ENCODE results near the gene CCDC60. TPM values are rescaled to one million over a fixed set of nuclear protein-coding genes. Genes with fewer than 3 reads are reported as not detected.

CCDC60 gene
- total RNA-seq, result not detected in 2 replicates

DNA sequence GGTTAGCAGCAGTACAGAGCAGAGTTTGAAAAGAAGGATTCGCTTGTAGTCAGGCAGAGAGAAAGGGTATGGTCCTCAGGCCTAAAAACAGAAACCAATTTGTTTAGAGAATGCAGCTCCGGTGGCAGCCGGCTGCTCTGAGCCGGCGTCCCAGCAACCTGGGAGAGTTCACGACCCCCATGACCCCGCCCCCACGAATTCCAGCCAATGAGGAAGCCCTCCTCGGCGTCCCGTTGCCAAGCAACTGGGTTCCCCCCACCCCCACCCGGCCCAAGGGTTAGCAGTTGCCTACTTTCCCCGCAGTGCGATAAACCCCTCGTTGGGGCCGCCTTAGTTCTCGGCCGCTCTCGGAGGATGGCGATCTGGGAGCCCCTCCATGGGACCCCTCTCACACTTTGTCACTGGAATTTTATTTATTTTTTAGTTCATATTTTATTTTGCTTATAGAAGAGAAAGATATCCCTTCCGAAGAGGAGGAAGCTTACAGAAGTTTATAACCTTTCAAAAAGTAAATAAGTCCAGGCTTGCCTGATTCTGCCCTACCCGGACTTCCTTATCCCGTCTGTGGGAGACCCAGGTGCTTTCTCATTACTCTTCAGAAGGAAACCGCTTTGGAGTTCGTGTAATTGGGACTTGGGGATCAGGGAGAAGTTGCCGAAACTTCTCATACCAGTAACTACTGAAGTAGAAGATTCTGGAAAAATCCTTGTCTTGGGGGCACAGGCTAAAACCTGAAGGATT lies at the start of gene CCDC60:
CCDC60 (plus strand) TSS at position 300 of the 741 bp plus-strand sequence. CDS start 448 bp downstream, outside the sequence.
- DNase-seq (ENCODE audit: extremely low read depth, low read depth, low spot score), result no peak

DNA sequence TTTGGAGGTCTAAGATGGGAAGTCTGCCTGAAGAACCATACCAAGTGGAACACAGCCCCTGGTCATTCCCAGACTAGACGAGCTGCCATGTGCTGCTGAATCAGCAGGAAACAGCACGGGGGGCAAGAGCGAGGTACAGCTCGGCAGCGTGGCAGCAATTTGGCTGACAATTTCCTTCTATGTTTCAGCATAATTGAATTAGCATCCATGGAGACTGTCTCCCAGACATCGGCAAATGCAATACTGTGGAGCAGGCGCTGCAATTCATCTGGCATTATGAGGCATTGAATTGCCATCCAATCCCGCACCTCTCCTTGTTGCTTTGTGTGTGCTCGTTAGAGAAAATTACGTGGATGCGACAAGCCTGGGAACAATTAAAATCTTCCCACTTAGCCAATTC lies 46.0 kb upstream of the CCDC60 start:
- no peak for DNase-seq (ENCODE audit: extremely low read depth, low read depth, low spot score)

DNA sequence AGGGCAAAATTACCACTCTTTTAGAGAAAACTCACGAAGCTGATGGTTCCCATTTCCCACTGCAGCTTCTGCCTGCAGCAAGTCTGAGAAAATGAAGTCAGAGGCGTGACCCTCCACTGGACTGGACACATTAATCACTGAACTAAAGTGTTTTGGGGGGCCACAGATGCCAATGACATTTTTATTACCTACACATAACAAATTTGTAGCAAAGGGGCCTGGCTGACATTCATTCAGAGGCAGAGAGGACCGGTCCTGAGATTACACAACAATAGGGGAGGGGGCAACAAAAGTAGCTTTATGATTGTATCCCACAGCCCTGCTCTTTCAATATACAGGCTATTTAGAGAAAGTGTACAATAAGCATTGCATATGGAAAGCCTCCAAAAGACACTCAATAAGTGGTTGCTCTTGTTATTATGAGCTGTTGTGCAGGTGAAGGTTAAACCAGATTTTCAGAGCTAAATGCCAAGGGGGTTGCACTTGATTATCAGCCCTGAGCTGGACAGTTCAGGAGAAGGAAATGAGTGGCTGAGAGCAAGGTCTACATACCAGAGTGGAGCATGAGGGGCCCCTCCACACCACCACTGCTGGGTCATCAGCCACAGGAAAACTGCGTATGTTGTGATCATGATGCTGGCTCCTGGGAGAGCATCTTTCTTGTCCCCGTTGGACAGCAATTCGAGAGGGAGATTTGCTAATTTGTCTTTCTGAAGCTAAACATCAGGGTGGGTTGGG lies 41.5 kb upstream of the CCDC60 start:
- DNase-seq (ENCODE audit: extremely low read depth, low read depth, low spot score), result no peak

DNA sequence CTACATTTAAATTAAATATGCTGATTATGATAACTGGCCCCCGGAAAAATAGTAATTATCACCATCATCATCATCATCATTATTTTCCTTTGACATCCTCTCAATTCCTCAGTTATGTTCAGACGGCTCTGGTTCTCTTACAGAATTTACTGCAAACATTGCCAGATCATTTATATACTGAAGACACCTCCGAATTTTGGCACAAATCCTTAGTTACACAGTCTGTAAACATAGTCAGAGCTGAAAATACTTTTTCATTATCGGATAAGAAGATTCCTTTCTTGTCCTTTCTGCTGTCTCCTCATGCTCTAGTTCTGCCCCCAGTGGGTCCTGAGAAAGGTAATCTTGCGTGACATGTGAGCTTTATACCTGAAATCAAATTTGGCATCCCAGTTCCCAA lies 40.3 kb upstream of the CCDC60 start:
- no peak for DNase-seq (ENCODE audit: extremely low read depth, low read depth, low spot score)

DNA sequence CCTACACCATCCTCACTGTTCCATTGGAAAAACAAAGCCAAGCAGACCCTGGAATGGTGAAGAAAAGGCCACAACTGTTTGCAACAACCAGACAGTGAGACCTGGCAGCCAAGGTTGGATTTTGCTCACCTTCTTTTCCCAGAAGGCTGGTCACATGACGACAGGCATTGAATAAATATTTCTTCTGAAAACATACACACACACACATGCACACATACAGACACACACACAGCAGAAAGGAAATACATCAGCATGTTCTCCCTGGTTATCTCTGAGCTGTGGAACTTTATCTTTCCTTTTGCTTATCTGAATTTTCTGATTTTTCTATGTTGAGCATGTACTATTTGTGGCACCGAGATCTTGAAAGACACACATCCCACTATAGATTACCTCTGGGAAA lies 38.0 kb upstream of the CCDC60 start:
- DNase-seq (ENCODE audit: extremely low read depth, low read depth, low spot score), result no peak

DNA sequence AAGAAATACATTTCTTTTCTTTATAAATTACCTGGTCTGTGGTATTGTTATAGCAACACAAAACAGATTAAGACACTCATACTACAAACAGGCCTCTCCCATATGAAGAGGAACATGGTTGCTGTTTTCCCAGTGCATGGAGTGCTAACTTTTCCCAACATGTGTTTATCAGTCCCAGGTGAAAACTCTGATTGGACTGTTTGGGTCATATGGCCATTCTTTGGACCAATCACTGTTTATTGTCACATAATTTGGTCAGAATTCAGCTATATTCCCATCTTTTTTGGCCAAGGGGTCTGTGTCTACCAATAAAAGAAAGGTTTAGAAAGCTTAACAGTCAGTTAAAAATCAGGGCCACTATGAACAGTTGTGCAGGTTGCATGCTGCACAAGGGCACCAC lies 35.4 kb upstream of the CCDC60 start:
- DNase-seq (ENCODE audit: extremely low read depth, low read depth, low spot score), result no peak

DNA sequence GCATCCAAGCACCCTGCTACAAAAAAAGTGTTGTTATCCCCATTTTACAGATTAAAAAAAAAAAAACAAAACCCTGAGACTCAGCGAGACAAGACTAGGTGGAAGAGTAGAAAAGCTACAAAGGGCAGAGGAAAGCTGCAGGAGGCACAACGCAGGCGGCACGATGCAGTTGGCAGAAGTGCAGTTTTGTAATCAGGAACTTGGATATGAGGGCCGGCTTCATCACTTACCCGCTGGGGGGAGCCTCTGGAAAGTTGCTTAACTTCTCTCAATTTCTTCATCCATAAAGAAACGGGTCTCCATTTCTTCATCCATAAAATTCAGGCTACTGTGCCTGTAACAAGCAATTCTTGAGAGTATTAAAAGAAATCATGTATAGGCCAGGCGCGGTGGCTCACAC lies 33.1 kb upstream of the CCDC60 start:
- no peak for DNase-seq (ENCODE audit: extremely low read depth, low read depth, low spot score)

GRCh38 chr12:119302451-119303080 lies 32.0 kb upstream of the CCDC60 start:
- no peak for DNase-seq (ENCODE audit: extremely low read depth, low read depth, low spot score)

- no peak for DNase-seq (ENCODE audit: extremely low read depth, low read depth, low spot score)
Measured at GRCh38 chr12:119306593-119306992, 27.9 kb upstream of the CCDC60 start.

- no peak for DNase-seq (ENCODE audit: extremely low read depth, low read depth, low spot score)
Measured at GRCh38 chr12:119307747-119308146, 26.8 kb upstream of the CCDC60 start.

DNA sequence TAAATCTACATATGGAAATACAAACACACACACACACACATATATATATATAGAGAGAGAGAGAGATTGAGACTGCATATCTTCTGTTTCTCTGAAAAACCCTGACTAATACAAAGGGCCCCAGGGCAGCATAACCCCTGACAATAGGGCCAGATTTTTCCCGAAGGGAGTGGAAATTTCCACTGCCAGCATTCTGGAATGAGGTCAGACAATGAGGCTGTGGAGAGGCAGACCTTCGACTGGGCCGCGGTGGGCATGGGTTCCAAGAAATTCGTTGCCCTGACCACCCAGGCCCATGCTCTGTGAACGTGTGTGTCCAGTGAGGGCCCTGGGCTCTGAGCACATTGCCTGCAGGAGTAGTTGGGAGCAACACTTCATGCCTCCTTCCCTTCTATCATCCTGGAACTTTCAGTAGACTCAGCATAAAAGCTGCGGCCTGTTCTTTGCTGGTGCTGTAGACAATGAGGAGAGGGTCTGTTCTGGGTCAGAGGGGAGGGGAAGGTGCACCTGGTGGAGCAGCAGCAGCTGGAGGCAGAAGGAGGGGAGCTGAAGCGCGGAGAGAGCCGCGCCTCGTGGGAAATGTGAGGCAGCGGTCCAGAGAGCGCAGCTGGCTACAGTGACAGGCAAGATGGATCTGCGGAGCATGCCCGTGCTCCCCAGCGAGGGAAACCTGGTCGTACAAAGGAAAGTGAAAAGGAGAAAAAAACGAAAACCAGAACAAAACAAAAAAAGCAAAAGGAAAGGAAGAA lies 25.6 kb upstream of the CCDC60 start:
- DNase-seq (ENCODE audit: extremely low read depth, low read depth, low spot score), result no peak

DNA sequence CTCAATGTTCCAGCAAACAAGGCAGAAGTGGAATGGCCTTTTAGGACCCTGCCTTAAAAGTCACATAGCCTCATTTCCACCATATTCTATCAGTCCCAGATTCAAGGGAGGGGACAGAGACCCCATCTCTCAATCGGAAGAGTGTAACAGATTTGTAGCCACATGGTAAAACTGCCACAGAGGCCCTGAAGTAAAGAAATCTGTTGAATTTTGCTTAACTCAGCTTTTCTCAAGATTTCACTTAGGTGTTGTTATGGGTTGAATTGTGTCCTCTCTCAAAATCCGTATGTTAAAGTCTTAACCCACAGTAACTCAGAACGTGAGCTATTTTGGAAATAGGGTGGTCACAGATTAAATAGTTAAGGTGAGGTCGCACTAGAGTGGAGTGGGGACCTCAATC lies 22.7 kb upstream of the CCDC60 start:
- no peak for DNase-seq (ENCODE audit: extremely low read depth, low read depth, low spot score)

- no peak for DNase-seq (ENCODE audit: extremely low read depth, low read depth, low spot score)
Measured at GRCh38 chr12:119312904-119313303, 21.6 kb upstream of the CCDC60 start.

- no peak for DNase-seq (ENCODE audit: extremely low read depth, low read depth, low spot score)
Measured at GRCh38 chr12:119314290-119314689, 20.2 kb upstream of the CCDC60 start.

DNA sequence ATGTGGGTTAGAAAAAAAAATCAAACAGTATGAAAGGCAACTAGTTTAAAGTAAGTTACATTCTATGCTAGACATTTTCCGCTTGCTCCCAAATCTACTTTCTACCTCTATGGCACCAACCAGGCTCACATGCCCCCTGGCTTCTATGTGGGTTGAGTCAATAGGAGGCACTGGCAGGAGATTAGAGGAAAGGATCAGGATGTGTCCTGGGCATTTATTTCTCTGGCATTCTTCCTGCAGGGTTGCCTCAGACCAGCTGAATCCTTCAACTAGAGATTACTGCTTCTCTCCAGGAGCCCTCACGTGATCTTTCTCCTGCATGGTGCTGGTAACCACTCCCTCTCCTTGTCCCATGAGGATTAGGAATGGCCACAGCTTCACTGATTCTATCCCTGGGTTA lies 14.9 kb upstream of the CCDC60 start:
- DNase-seq (ENCODE audit: extremely low read depth, low read depth, low spot score), result no peak

GRCh38 chr12:119320678-119321077 lies 13.9 kb upstream of the CCDC60 start:
- no peak for DNase-seq (ENCODE audit: extremely low read depth, low read depth, low spot score)

- no peak for DNase-seq (ENCODE audit: extremely low read depth, low read depth, low spot score)
Measured at GRCh38 chr12:119322301-119322723, 12.2 kb upstream of the CCDC60 start.

DNA sequence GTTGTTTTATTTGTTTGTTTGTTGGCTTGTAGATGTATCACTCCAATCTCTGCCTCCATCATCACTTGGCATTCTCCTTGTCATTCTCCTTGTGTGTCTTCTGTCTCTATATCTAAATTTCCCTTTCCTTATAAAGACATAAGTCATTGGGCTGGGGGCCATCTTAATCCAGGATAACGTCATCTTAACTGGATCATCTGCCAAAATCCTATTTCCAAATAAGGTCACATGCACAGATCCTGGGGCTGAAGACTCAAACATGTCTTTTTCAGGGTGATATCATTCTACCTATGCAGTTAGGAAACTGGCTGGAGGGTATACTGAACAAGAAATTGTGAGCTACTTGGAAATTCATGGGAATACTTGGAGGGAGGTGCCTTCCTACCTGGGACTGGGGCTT lies 8.7 kb upstream of the CCDC60 start:
- no peak for DNase-seq (ENCODE audit: extremely low read depth, low read depth, low spot score)

DNA sequence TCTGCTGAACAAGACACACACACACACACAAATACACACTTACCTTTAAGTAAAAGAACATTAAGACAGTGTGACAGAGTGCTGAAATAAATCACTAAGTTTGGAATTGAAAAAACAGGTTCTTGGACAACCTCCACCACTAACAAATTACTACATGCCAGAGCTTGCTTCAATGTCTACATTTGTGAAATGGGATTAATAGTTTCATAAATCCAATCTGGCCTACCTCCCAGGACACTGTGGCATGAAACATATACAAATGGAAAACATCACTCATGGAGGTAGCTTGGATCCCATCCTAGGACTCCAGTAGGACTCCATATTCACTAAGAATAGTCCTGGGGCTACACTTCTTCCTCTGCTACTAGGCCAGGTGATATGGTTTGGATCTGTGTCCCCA lies 8.2 kb upstream of the CCDC60 start:
- DNase-seq (ENCODE audit: extremely low read depth, low read depth, low spot score), result no peak

DNA sequence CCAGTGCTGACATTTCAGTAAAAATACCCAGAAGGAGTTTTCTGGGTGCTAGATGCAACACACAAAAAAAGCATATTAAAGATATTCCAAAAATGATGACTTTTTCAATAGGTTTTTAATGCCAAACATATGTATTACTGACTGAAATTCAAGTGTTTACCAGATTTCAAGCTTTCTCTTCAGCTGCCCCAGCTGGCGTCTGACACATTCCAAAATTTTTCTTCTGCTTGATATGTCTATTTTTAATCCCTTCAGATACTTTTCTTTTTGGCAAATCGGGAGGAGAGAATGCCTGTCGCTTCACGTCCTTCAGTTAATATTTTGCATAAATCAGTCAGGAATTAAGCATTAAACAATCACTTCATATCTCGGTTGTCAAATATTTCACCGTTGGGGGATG lies 7.1 kb upstream of the CCDC60 start:
- no peak for DNase-seq (ENCODE audit: extremely low read depth, low read depth, low spot score)

GRCh38 chr12:119328111-119328510 lies 6.4 kb upstream of the CCDC60 start:
- DNase-seq (ENCODE audit: extremely low read depth, low read depth, low spot score), result no peak

All from glomerular endothelial cell (primary cell).